Caco-2 (cell line): ENCODE data around the gene MYO1F. TPM values are rescaled to one million over a fixed set of nuclear protein-coding genes. Genes with fewer than 3 reads are reported as not detected.

Source experiments
- BruUV-seq: library from RNA; stranded (reverse); fragments of 400-500 nt; replicated peaks from 2 replicates; lab custom pipeline; 2021; lab: Mats Ljungman, UMichigan
- CTCF ChIA-PET: fragments of 300-600 bp; sonication (Branson Sonifier 250); formaldehyde crosslinking; loops from one replicate; lab custom pipeline; 2022; ENCODE audit warnings: antibody characterized with exemption; lab: Charles Lee
- POLR2A ChIA-PET: fragments of 300-600 bp; sonication (Branson Sonifier 250); formaldehyde crosslinking; loops from one replicate; lab custom pipeline; 2022; ENCODE audit warnings: antibody characterized with exemption; lab: Charles Lee
- DNase-seq, 2 experiments: peaks; one replicate each; pipeline versions ENCODE4 v3.0.0 to v3.0.0-alpha.2; 2020 to 2022
- H3K27me3 ChIP-seq: replicated peaks from 2 replicates; pipeline ENCODE4 v1.6.0; 2011; ENCODE audit warnings: low read length; ENCODE audit not compliant: control insufficient read depth, insufficient read depth
- H3K36me3 ChIP-seq: 2 replicates; pipeline ENCODE4 v1.5.1; 2011; ENCODE audit warnings: low read length; ENCODE audit not compliant: control insufficient read depth, insufficient read depth
- H3K4me1 ChIP-seq: fragments of 250-450 bp; sonication (Bioruptor Pico); 2 replicates; pipeline ENCODE4 v1.5.1; 2020; ENCODE audit warnings: mild to moderate bottlenecking
- H3K4me3 ChIP-seq: 2 replicates; pipeline ENCODE4 v1.5.1; 2011; ENCODE audit warnings: low read depth, mild to moderate bottlenecking, control low read depth, low read length
- H3K9me3 ChIP-seq: fragments of 250-450 bp; sonication (Bioruptor Pico); 2 replicates; pipeline ENCODE4 v1.5.1; 2020; ENCODE audit warnings: mild to moderate bottlenecking, moderate library complexity
- H3K27ac Mint-ChIP-seq: one replicate; pipeline ENCODE4 v1.8.0; 2022; ENCODE audit warnings: mixed read lengths; ENCODE audit not compliant: unreplicated experiment
- H3K27me3 Mint-ChIP-seq: one replicate; pipeline ENCODE4 v1.8.0; 2022; ENCODE audit warnings: mixed read lengths; ENCODE audit not compliant: insufficient read depth, unreplicated experiment
- H3K36me3 Mint-ChIP-seq: one replicate; pipeline ENCODE4 v1.8.0; 2022; ENCODE audit warnings: mild to moderate bottlenecking, mixed read lengths; ENCODE audit not compliant: insufficient read depth, unreplicated experiment
- H3K4me1 Mint-ChIP-seq: one replicate; pipeline ENCODE4 v1.8.0; 2022; ENCODE audit warnings: low read depth, mixed read lengths; ENCODE audit not compliant: unreplicated experiment
- H3K4me3 Mint-ChIP-seq: one replicate; pipeline ENCODE4 v1.8.0; 2022; ENCODE audit warnings: mild to moderate bottlenecking, moderate library complexity, mixed read lengths; ENCODE audit not compliant: unreplicated experiment
- H3K9me3 Mint-ChIP-seq: one replicate; pipeline ENCODE4 v1.8.0; 2022; ENCODE audit warnings: mixed read lengths; ENCODE audit not compliant: unreplicated experiment
- intact Hi-C: fragments of 100-400 bp; cut with micrococcal nuclease; formaldehyde crosslinking; loops from one replicate; pipeline ENCODE4 v1.10.0; 2022; ENCODE audit not compliant: unreplicated experiment
- total RNA-seq: library from RNA; stranded (reverse); gene quantifications from 2 replicates; pipeline ENCODE4 v1.2.3, GENCODE V29; 2022
- TF ChIP-seq, protein P1 (sequence below), 2 experiments: fragments of 200-600 bp in 1 of 2; IDR thresholded peaks; 1 replicate in 1 of 2; 2 replicates in 1 of 2; pipeline versions ENCODE4 v1.5.1 to v1.8.0; 2011 to 2022; ENCODE audit warnings: antibody characterized with exemption in 1 of 2, control low read depth in 1 of 2, inconsistent platforms in 1 of 2, low read depth in 1 of 2, low read length in 1 of 2, mild to moderate bottlenecking in 1 of 2, moderate library complexity in 1 of 2; ENCODE audit not compliant: insufficient read depth in 1 of 2, severe bottlenecking in 1 of 2, unreplicated experiment in 1 of 2

The MYO1F gene
- total RNA-seq, 1 experiment from 2014 or later, result 0.25 TPM

DNA sequence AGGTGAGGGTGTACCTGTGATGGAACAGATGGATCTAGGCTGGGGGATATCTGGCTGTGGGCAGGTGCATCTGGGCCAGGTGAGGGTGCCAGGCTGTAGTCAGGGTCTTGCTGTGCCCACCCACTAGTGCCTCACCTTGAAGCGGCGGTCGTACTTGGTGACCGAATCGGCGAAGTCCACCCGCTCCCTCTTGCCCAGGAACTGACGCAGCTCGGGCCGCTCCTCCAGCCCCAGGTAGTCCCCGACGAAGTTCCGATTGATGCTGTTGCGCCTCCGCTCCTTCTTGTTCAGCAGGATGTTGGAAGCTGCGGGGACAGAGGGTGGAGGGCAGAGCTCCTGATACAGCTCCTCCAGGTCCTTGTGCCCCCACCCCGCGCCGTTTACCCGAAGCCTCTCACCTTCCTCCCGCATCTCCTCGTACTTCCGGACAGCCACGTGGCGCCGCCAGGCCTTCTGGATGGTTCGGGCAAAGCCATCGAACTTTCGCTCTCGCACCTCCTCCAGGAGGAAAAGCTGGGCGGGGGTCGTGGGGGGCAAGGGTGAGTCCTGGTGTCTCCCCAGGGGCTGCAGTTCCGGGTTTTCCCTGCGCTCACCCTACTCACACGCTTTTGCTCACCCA is 47.1 kb downstream of the MYO1F start:
- Histone ChIP-seq H3K4me1 (peaks cover 6% of the 10 kb centered on the region; the same call in 1 of the 2 replicates), H3K4me3 (no peak overlapping the region), H3K9me3 (no peaks in the 10 kb centered on the region), H3K36me3 (no peaks in the 10 kb centered on the region; the same call in 1 of the 2 replicates), H3K27me3 (no peaks in the 10 kb centered on the region)
- H3K9me3 Mint-ChIP-seq, result no peaks in the 10 kb centered on the region
- H3K27me3 Mint-ChIP-seq, result no peaks in the 10 kb centered on the region
- H3K4me1 Mint-ChIP-seq, result peaks cover 18% of the 10 kb centered on the region
- no peak overlapping the region for H3K4me3 Mint-ChIP-seq
- DNase-seq, result no peak
- no TSS peak for BruUV-seq
- TF ChIP-seq, protein P1, sequence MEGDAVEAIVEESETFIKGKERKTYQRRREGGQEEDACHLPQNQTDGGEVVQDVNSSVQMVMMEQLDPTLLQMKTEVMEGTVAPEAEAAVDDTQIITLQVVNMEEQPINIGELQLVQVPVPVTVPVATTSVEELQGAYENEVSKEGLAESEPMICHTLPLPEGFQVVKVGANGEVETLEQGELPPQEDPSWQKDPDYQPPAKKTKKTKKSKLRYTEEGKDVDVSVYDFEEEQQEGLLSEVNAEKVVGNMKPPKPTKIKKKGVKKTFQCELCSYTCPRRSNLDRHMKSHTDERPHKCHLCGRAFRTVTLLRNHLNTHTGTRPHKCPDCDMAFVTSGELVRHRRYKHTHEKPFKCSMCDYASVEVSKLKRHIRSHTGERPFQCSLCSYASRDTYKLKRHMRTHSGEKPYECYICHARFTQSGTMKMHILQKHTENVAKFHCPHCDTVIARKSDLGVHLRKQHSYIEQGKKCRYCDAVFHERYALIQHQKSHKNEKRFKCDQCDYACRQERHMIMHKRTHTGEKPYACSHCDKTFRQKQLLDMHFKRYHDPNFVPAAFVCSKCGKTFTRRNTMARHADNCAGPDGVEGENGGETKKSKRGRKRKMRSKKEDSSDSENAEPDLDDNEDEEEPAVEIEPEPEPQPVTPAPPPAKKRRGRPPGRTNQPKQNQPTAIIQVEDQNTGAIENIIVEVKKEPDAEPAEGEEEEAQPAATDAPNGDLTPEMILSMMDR (IDR thresholded peaks at IDR 0.05; ENCODE audit: insufficient read depth in 1 of 2, low read depth in 1 of 2, low read length in 1 of 2, severe bottlenecking in 1 of 2, unreplicated experiment in 1 of 2), result no peak
- CTCF ChIA-PET, result no interaction called here
- POLR2A ChIA-PET, result no interaction called here
- intact Hi-C loops, result no loop called here
- no peak overlapping the region for H3K27ac Mint-ChIP-seq
- no peaks in the 10 kb centered on the region for H3K36me3 Mint-ChIP-seq

DNA sequence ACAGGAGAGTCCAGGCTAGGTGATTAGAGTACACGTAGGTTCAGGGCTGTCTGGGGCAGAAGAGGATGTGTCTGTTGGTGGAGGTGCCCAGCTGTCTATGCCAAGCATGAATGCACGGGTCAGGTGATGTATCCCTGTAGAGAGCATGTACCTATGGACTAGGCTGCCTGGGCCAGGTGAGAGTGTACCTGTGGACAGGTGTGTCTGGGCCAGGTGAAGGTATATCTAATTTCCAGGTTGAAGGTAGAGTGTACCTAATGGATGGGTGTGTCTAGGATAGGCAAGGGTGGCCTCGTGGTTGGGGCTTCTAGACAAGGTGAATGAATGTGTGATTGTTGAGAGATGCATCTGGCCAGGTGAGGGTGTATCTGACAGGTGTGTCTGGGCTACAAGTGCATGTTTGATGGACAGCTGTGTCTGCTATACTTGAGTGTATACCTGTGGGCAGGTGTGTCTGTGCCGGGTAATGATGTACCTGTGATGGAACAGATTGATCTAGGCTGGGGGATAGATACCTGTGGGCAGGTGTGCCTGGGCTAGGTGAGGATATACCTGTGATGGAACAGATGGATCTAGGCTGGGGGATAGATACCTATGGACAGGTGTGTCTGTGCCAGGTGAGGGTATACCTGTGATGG is 47.8 kb downstream of the MYO1F start:
- Histone ChIP-seq H3K9me3 (no peaks in the 10 kb centered on the region), H3K4me3 (no peak overlapping the region), H3K36me3 (no peaks in the 10 kb centered on the region; the same call in 1 of the 2 replicates), H3K27me3 (no peaks in the 10 kb centered on the region), H3K4me1 (peaks cover 6% of the 10 kb centered on the region; the same call in 1 of the 2 replicates)
- BruUV-seq, result no TSS peak
- Mint-ChIP-seq H3K4me3 (no peak overlapping the region), H3K4me1 (peaks cover 18% of the 10 kb centered on the region), H3K9me3 (no peaks in the 10 kb centered on the region), H3K36me3 (no peaks in the 10 kb centered on the region), H3K27ac (no peak overlapping the region), H3K27me3 (no peaks in the 10 kb centered on the region)
- intact Hi-C loops, result loop anchor here (5.0 kb wide), 1 partner anchor 1298 kb away; the partner anchor contains the start of gene UBL5
- ChIA-PET POLR2A (interaction anchor here (0.6 kb wide), 1 partner anchor 35 kb away, joined by 4 read pairs; no protein-coding TSS in a partner anchor), CTCF (no interaction called here)
- TF ChIP-seq, protein P1 (IDR thresholded peaks at IDR 0.05; ENCODE audit: insufficient read depth in 1 of 2, low read depth in 1 of 2, low read length in 1 of 2, severe bottlenecking in 1 of 2, unreplicated experiment in 1 of 2), result no peak
- no peak for DNase-seq

DNA sequence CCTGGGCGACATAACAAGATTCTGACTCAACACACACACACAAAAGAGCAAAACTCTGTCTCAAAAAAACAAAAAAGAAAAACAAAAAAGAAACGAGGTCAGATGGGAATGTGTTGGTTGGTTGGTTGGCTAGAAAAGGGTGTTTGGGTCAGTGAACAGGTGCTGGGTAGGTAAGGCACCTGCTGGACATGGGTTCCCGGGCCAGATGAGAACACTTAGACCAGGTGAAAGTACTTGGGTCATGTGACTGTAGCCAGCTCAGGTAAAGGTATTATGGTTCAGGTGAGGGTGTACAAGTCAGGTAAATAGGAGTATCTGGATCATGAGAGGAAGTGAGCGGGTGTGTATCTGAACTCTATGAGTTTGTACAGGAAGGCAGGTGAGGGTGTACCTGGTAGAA is 48.7 kb downstream of the MYO1F start:
- ChIA-PET POLR2A (no interaction called here), CTCF (no interaction called here)
- no peak overlapping the region for H3K4me3 ChIP-seq

More for the DNA sequence above, 48.7 kb downstream of the MYO1F start:
- TF ChIP-seq, protein P1 (IDR thresholded peaks at IDR 0.05; ENCODE audit: insufficient read depth in 1 of 2, low read depth in 1 of 2, low read length in 1 of 2, severe bottlenecking in 1 of 2, unreplicated experiment in 1 of 2), result no peak
- H3K27ac Mint-ChIP-seq, result no peak overlapping the region
- peaks cover 18% of the 10 kb centered on the region for H3K4me1 Mint-ChIP-seq
- intact Hi-C loops, result loop anchor here (5.0 kb wide), 1 partner anchor 1299 kb away; the partner anchor contains the start of gene UBL5
- H3K9me3 ChIP-seq, result no peaks in the 10 kb centered on the region
- DNase-seq, result no peak
- no peaks in the 10 kb centered on the region for H3K9me3 Mint-ChIP-seq
- H3K4me3 Mint-ChIP-seq, result no peak overlapping the region
- no peaks in the 10 kb centered on the region for H3K27me3 Mint-ChIP-seq
- BruUV-seq, result no TSS peak
- no peaks in the 10 kb centered on the region for H3K36me3 Mint-ChIP-seq
- no peaks in the 10 kb centered on the region for H3K27me3 ChIP-seq
- no peaks in the 10 kb centered on the region; the same call in 1 of the 2 replicates for H3K36me3 ChIP-seq
- H3K4me1 ChIP-seq, result peaks cover 6% of the 10 kb centered on the region; the same call in 1 of the 2 replicates
